HG03060 (cell line): ENCODE data around the gene RAB23.

Source experiments
- ATAC-seq: cut with Tn5 transposase; IDR thresholded peaks from one replicate; pipeline ENCODE4 v1.9.1; 2021; ENCODE audit warnings: low read depth, moderate number of reproducible peaks; ENCODE audit not compliant: unreplicated experiment

RAB23 gene

GRCh38 chr6:57221936-57222742, at the start of gene RAB23:
RAB23 (minus strand) TSS chr6:57222307; CDS start chr6:57210380, 11,927 bp downstream.
- peak; percentile 56 for ATAC-seq

DNA sequence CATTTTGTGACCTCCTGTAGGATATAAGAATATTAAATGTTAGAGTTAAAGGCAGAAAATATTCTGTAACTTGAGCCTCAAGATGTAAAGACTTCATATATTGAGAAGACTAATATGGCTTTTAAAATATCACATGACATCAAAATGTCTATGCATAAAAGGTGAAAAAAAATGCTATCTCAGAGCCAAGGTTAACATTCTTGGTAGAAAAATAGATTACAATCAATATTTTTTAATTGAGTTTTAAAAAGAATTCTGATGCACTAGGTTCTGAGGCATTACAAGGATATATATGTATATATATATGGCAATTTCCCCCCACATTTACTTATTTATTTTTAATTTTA, 46.2 kb upstream of the RAB23 start:
- no peak for ATAC-seq

DNA sequence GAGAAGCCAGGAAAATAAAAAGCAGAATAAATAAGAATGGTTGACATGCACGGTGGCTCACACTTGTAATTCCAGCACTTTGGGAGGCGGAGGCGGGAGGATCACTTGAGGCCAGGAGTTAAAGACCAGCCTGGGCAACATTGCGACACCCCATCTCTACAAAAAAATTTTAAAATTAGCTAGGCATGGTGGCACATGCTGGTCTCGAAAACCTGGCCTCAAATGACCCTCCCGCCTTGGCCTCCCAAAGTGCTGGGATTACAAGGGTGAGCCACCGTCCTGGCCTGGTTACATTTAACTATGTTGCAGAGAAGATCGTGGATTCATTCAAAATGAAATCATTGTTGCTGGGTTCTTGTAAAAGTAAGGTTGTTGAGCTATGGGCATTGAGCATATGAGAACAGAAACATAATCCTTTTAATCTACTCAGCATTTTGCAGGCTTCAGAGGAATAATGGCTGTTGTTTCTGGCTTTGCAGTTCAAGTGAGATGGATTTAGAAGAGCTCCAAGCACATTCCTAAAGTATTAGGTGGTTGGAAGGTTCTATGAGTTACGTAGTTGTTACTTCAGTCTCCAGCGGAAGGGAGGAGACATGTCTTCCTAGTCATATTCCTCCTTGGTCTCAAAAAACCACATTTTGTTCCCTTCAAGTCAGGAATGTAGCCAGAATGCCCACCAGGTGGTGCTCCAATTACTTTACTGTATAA, 45.6 kb upstream of the RAB23 start:
- ATAC-seq: no peak

DNA sequence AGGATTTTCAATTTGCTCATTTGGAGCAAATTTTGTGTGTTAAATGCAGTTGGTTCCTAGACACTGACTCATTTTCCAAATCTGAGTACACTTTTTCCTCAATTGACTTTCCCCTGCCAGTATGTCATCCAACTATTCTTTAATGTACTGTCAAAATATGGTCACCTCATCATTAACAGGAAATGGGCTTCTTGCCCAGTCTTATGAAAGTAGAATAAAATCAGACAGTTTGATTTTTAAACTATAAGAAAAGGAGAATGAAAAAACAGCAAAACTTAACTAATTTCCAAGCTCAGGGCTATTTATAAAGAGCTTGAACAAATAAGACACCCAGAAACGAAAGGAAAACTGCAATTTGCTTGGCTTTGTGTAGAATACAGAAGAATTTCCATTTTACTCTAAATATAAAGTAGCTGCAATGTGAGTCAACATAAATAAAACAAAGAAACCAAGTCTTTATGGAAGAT, 43.7 kb upstream of the RAB23 start:
- no peak for ATAC-seq

- no peak for ATAC-seq
Measured at GRCh38 chr6:57263739-57264138, 41.6 kb upstream of the RAB23 start.

DNA sequence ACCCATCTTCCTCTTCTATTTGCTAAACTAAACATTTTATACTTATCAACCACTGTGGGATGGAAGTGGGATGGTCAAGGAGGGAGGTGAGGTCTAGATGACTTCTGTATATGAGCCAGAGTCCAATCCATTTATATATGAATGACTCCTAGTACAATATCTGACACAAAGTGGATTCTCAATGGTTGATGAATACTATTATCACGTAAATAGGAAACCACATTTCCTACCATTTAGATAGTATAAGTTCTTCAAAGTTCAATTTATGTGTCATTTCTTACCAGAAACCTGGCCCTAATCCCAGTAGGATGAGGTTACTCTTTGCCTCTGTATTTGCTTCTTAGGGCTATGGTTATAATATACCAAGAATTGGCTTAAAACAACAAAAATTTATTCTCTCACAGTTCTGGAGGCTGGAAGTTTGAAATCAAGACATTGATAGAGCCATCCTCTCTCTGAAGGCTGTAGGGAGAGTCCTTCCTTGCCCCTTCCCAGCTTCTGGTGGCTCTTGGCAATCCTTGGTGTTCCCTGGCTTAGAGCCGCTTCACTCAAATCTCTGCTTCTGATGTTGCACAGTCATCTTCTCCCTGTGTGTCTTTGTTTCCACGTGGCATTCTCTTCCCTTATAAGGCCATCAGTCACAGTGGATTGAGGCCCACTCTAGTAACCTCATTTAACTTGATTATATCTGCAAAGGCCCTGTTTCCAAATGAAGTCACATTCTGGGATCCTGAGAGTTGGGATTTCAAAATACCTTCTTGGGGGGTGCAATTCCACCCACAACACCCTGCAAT, 41.0 kb upstream of the RAB23 start:
- ATAC-seq: no peak

DNA sequence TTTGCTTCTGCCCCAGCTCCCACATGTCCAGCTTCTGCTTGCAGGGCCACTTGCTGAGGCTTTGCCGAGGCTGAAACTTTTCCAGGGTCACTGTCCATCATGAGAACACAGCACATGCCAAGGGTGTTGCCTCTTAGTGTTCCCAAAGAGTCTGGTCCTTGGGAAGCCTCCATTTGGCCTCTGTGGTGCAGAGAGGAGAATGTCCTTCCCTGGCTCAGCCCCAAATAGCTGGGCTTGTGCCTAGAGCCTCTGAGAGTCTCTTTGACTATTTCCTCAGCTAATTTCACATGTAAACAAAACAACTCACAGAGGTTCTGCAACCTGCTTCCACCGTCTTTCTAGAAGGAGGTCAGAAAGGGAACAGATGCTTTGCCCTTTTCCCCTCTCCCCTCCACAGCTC, 40.4 kb upstream of the RAB23 start:
- no peak for ATAC-seq

DNA sequence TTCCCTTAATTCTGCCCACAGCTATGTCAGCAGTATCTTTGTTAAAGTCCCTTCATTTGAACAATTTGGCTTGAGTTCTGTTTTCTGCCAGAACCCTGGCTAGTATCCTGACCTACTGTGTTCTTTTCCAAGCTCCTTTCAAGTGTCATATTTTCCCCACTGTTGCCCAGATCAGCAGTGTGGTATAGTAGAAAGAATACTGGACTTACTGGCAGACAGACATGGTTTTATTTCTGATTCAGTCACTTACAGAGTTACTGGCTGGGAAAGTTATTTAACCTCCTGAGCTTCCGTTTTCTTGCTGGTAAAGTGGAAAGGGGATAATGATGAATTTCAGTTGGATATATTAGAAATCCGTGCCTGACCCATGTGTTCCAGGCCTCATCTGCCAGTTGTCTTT, 39.8 kb upstream of the RAB23 start:
- no peak for ATAC-seq

GRCh38 chr6:57259064-57259463, 37.0 kb upstream of the RAB23 start:
- ATAC-seq: no peak

GRCh38 chr6:57257911-57258541, 35.9 kb upstream of the RAB23 start:
- no peak for ATAC-seq

DNA sequence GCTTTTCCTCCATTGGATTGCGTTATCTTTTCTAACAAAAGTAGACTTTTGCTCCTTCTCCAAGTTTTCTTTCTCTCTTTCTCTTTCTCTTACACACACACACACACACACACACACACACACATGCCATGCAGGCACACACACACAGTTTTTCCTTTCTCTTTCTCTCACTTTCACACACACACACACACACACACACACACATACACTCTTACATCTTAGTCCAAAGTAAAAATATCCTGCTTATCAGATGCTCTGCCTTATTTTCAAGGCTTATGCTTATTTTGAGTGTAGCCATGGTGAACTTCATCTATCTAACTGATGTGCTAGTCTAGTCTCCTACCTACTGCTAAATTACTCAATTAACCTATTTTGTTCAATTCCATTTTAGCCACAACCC, 34.4 kb upstream of the RAB23 start:
- no peak for ATAC-seq

DNA sequence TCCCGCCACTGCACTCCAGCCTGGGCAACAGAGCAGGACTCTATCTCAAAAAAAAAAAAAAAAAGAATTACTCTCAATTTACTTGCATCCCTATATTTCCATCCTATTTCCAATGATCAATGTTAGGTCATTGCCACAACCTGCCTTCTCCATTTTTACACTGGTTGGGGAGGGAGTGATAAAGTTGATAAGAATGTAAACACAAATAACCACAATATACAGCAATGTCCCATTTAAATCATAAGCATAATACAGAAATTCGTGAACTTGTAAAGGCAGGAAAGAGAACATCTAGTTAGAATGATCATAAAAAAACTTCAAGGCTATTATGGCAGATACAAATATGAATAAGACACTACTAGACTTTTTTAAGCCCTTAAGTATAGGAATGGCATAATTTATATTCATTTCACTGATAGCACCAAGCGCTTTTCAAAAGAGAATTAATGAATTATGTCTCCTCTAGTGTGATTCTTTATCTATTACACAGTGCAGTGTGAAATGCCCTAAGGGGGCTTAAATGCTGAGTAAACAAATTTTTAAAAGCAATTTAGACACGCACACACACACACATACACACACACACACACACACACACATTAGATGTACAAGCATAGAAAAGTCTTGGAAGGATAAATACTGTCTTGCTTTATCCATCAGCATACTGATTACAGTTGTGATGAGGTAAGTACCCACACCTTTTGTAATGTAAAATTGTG, 33.5 kb upstream of the RAB23 start:
- no peak for ATAC-seq

DNA sequence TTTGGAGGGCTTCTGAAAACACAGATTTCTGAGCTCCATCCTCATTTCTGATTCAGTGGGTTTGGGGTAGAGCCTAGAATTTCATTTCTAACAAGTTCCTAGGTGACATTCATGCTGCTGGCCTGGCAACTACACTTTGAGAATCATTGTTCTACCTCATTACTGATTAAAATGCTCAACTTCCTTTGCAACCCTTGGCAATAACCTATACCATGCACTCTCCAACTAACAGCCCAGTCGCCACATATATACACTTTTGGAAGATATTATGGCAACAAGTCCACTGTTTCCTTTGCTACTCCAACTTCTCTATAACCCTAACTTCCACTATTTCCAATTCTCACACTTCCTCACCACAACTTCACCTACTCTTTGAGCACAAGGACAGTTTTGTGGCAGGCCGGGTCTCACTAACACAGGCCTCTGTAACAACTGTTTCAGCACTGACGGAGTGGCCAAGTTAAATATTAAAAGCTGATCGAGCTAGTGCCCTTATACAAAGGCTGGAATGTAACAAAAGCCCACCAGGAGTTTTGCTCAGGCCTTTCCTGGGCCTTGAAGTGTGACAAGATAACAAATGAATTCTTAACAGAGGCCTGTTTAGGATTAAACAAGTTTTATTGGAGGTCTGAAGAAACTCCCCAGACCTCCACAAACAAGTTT, 32.1 kb upstream of the RAB23 start:
- no peak for ATAC-seq

GRCh38 chr6:57252975-57253374, 30.9 kb upstream of the RAB23 start:
- no peak for ATAC-seq

- ATAC-seq: no peak
Measured at GRCh38 chr6:57252137-57252536, 30.0 kb upstream of the RAB23 start.

DNA sequence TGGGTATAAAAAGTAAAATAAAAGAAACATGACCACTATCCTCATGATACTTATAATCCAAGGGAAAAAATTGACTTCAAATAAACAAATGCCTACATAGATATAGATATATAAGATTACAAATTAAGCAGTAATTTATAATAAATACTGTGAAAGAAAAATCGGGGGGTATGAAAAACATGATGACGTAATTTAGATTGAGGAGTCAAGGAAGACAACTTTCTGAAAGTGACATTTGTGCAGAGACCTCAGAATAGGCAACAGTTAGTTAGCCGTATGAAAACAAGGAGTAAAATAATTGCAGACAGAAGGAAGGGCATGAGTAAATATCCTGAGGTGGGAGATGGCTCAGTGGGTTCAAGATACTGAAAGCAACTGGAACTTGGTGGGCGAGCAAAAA, 28.2 kb upstream of the RAB23 start:
- ATAC-seq: no peak

DNA sequence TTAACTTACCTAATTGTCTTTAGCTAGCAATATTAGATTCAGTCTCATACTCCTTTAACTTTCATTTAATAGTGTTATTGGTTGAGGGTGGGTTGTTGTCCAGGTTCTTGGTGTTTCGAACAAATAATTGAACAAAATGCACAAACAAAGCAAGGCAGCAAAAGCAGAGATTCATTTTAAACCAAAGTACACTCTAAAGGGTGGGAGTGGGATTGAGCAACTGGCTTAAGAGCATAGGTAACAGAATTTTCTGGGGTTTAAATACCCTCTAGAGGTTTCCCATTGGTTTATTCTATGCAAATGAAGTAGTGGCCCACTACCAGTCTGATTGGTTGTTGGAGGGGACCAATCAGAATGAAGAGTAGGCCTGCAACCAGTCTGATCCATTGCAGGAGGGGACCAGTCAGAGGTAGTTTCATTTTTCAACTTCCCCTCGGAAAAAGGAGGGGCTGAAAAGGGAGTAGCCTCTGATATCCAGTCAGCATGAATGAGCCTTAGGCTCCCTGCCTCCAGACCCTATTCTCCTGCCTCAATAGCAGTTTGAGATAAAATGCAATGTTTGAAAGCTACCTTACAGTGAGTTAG, 26.3 kb upstream of the RAB23 start:
- ATAC-seq: no peak

DNA sequence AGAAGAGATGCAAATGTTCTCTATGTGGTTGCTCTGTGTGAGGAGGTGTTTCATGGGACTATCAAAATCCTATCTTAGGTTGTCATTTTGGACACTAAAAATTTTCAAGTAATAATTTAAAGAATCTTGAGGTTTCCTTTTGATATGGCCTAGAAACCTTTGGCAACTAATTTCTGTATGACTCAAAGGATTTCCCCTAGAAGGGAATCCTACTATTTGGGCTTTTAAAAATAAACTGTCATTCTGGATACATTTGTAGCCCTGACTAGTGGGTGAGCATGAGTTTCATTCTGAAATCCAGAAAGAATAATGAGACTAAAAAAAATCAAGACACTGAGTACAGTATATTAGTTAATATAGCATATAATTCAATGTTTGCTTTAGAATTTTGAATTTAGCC, 25.5 kb upstream of the RAB23 start:
- ATAC-seq: no peak

GRCh38 chr6:57246307-57246706, 24.2 kb upstream of the RAB23 start:
- no peak for ATAC-seq
